Progenitor cell of endocrine pancreas (in vitro differentiated cells): ENCODE measurements around the gene PRDM16. TPM values are rescaled to one million over a fixed set of nuclear protein-coding genes. Genes with fewer than 3 reads are reported as not detected.

Experiments
- DNase-seq: peaks from one replicate; pipeline ENCODE4 v3.0.0; 2021; ENCODE audit warnings: low spot score; ENCODE audit not compliant: unreplicated experiment
- H3K27ac Mint-ChIP-seq: 2 replicates; pipeline ENCODE4 v1.8.0; 2021; ENCODE audit warnings: mild to moderate bottlenecking, moderate library complexity, mixed read lengths
- H3K27me3 Mint-ChIP-seq: 2 replicates; pipeline ENCODE4 v1.8.0; 2021; ENCODE audit warnings: mixed read lengths
- H3K36me3 Mint-ChIP-seq: 2 replicates; pipeline ENCODE4 v1.8.0; 2022; ENCODE audit warnings: mixed read lengths; ENCODE audit not compliant: insufficient read depth
- H3K4me1 Mint-ChIP-seq: 2 replicates; pipeline ENCODE4 v1.8.0; 2021; ENCODE audit warnings: low read depth, mixed read lengths
- H3K4me3 Mint-ChIP-seq: 2 replicates; pipeline ENCODE4 v1.8.0; 2021; ENCODE audit warnings: low read depth, mild to moderate bottlenecking, moderate library complexity, mixed read lengths
- H3K9me3 Mint-ChIP-seq: 2 replicates; pipeline ENCODE4 v1.8.0; 2021; ENCODE audit warnings: low read depth, mixed read lengths
- CTCF ChIP-seq: fragments of 200-600 bp; sonication (generic); IDR thresholded peaks from one replicate; pipeline ENCODE4 v1.5.0; 2021; ENCODE audit warnings: antibody characterized with exemption, mild to moderate bottlenecking; ENCODE audit not compliant: unreplicated experiment
- total RNA-seq: library from RNA; stranded (reverse); gene quantifications from 2 replicates; pipeline ENCODE4 v1.2.1, GENCODE V29; 2021

The PRDM16 gene
- total RNA-seq, 1 donor from 2014 or later = 69.1 TPM

- no peak for DNase-seq
- peaks cover 29% of the 10 kb centered on the region for H3K4me1 Mint-ChIP-seq
- H3K9me3 Mint-ChIP-seq = no peaks in the 10 kb centered on the region
- no peak overlapping the region for H3K4me3 Mint-ChIP-seq
- TF ChIP-seq CTCF = no peak
- H3K27ac Mint-ChIP-seq = peak overlapping the region; percentile 83
- peaks cover 1% of the 10 kb centered on the region for H3K36me3 Mint-ChIP-seq
- no peaks in the 10 kb centered on the region for H3K27me3 Mint-ChIP-seq
These were observed 206.7 kb downstream of the PRDM16 start for GRCh38 chr1:3275471-3276340.

GRCh38 chr1:3276341-3276800 lies 207.4 kb downstream of the PRDM16 start:
- no peak for TF ChIP-seq CTCF
- no peak for DNase-seq
- Mint-ChIP-seq H3K4me3 (no peak overlapping the region), H3K4me1 (peaks cover 30% of the 10 kb centered on the region), H3K36me3 (peaks cover 1% of the 10 kb centered on the region), H3K27ac (no peak overlapping the region), H3K27me3 (no peaks in the 10 kb centered on the region), H3K9me3 (no peaks in the 10 kb centered on the region)

GRCh38 chr1:3277011-3277471 lies 208.0 kb downstream of the PRDM16 start:
- peak overlapping the region; percentile 52 for H3K27ac Mint-ChIP-seq
- no peak for DNase-seq
- H3K9me3 Mint-ChIP-seq = no peaks in the 10 kb centered on the region
- H3K4me3 Mint-ChIP-seq = no peak overlapping the region
- H3K4me1 Mint-ChIP-seq = peaks cover 30% of the 10 kb centered on the region
- H3K27me3 Mint-ChIP-seq = no peaks in the 10 kb centered on the region
- TF ChIP-seq CTCF = no peak
- peaks cover 1% of the 10 kb centered on the region for H3K36me3 Mint-ChIP-seq

GRCh38 chr1:3277623-3278022 lies 208.6 kb downstream of the PRDM16 start:
- no peak overlapping the region for H3K27ac Mint-ChIP-seq
- H3K4me1 Mint-ChIP-seq = peaks cover 30% of the 10 kb centered on the region
- DNase-seq = no peak
- no peaks in the 10 kb centered on the region for H3K9me3 Mint-ChIP-seq
- H3K4me3 Mint-ChIP-seq = no peak overlapping the region
- H3K36me3 Mint-ChIP-seq = peaks cover 1% of the 10 kb centered on the region
- no peak for TF ChIP-seq CTCF
- H3K27me3 Mint-ChIP-seq = no peaks in the 10 kb centered on the region

- Mint-ChIP-seq H3K36me3 (peaks cover 1% of the 10 kb centered on the region), H3K4me3 (no peak overlapping the region), H3K27me3 (no peaks in the 10 kb centered on the region), H3K4me1 (peaks cover 30% of the 10 kb centered on the region), H3K9me3 (no peaks in the 10 kb centered on the region), H3K27ac (no peak overlapping the region)
- no peak for TF ChIP-seq CTCF
- DNase-seq = no peak
These were observed 209.6 kb downstream of the PRDM16 start for GRCh38 chr1:3278416-3279181.
